NB4 (cell line): ENCODE data around the gene CDYL.

Experiments
- CTCF ChIP-seq: IDR thresholded peaks from one replicate; pipeline ENCODE4 v1.5.1; 2012; ENCODE audit warnings: low read depth, low read length
- MYC ChIP-seq: IDR thresholded peaks from 2 replicates; pipeline ENCODE4 v1.6.1; 2011; ENCODE audit warnings: low read depth, low read length
- POLR2A ChIP-seq: IDR thresholded peaks from 2 replicates; pipeline ENCODE4 v1.6.1; 2011; ENCODE audit warnings: mild to moderate bottlenecking; ENCODE audit not compliant: insufficient read length; ENCODE audit errors: extremely low read depth
- TF ChIP-seq, protein P1 (sequence below): IDR thresholded peaks from 2 replicates; pipeline ENCODE4 v1.6.1; 2011; ENCODE audit warnings: low read depth, low read length

DNA sequence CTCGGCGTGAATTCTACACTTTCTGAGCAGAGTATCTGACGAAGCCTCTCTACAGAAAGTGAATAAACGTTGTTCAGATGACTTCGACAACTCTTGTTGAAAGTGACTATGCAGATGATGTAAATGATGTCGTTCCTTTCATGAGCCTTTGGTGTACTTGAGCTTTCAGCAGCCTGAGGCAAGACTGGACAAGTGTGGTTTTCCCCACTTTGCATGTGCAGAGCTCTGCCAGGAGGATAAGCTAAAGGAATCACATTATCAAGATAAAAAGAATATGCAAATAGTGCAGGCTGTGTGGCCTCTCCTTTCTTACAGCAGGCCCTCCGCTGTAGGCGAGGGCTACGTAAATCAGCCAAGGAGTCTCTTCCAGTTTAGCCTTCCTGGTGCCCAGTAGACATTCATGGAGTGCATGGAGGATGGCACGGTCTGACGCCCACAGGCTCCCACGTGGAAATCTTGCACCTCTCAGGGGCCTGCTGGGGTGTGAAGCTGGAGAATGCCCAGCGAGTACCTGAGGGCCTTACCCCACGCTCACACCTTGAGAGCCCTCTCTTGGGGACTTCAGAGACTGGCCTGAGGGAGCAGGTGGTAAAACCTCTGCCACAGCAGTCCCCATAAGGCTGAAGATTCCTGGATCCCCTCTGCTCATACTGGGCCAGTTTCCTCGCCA, 172.7 kb downstream of the CDYL start:
- no peak for TF ChIP-seq CTCF
- TF ChIP-seq POLR2A, result no peak
- TF ChIP-seq, protein P1, sequence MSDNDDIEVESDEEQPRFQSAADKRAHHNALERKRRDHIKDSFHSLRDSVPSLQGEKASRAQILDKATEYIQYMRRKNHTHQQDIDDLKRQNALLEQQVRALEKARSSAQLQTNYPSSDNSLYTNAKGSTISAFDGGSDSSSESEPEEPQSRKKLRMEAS, result no peak
- TF ChIP-seq MYC, result no peak
